GM19467 (cell line): Measurements from ENCODE around the gene CFAP299.

Source experiments
- ATAC-seq: cut with Tn5 transposase; IDR thresholded peaks from one replicate; pipeline ENCODE4 v1.9.1; 2021; ENCODE audit warnings: mild to moderate bottlenecking, moderate library complexity; ENCODE audit not compliant: unreplicated experiment

CFAP299 gene

DNA sequence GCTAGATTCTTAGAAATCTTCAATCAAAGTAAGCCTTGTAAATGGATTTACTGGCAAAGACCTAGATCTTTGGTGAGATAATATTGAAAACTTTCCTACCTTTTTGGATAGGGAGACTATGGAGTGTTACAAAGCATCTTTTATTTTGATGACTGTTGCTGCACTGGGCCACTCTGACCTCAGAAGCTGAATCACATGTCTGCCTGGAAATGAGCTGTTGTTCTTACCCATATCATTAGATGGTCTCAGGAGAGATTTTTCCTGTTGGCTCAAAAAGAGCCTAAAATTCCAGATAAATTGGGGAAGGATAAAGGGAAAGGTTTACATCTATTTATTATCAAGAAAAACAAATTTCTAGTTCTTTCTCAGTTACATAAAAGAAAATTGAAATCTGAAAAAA lies 567.5 kb downstream of the CFAP299 start:
- no peak for ATAC-seq

DNA sequence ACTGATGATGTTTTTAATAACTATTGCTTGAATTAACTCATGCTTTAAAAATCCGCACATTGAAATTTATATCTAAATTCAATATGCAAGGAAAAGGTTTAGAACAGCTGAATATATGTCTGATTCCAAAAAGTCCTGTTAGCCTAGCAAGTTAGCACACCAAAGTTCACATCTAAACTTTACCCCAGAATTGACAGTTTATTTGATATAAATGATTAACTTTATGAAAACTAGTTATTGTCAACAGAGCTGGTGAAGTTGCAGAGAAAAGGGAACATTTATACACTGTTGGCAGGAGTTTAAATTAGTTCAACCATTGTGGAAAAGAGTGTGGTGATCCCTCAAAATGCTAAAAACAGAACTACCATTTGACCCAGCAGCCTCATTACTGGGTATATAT lies 574.4 kb downstream of the CFAP299 start:
- ATAC-seq: no peak

DNA sequence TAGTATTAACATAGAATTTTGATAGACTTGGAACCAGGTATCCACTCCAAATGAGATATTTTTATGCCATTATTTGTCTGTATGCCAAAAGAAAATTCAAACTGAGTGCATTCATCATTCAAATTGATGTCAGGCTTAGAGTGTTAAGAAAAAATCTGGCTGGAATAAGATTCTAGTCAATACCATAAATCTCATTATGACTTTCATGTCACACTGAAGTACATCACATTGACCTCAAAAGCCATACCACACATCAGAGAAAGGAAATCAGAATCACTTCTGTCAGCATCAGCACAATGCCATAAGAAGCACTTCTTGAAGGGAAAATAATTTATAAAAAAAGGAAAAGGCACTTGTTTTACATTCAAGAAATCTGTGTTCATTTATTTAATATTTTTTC lies 575.9 kb downstream of the CFAP299 start:
- no peak for ATAC-seq

DNA sequence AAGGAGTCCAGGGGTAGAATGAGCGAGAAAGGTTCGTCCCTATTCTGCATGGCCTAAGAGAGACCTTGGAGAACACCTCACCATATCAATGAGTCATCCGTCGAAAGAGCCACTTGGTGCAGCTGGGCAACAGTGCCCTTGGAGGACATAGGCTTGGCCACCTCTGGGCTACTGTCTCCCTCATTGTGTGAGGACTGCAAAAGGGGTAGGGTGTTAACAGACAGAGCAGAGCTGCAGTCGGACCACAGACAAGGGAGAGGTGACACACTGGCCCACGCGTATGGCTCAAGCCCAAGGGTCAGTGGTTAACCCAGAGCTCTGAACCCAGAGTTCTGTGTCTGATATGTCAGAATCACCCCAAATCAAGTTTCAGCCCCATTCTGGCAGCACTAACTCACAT lies 576.8 kb downstream of the CFAP299 start:
- no peak for ATAC-seq

DNA sequence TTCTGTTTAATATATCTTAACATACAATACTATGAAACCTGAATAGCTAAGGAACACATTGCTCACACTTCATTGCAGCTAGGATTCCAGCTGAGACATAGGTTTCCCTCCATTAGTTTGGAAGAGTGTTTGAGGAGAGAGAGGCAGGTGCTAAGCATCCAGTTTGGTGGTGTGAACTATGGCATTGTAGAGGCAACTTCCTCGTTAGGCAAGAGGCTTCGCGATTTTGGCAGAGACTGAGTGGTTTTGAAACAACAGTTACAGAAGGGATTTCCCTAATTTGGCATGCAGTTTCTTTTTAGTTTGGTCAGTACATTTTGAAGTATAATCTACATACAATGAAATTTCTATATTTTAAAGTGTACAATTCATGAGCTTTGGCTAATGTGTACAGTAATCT lies 577.9 kb downstream of the CFAP299 start:
- ATAC-seq: no peak

GRCh38 chr4:80916770-80917169 lies 581.2 kb downstream of the CFAP299 start:
- ATAC-seq: no peak

DNA sequence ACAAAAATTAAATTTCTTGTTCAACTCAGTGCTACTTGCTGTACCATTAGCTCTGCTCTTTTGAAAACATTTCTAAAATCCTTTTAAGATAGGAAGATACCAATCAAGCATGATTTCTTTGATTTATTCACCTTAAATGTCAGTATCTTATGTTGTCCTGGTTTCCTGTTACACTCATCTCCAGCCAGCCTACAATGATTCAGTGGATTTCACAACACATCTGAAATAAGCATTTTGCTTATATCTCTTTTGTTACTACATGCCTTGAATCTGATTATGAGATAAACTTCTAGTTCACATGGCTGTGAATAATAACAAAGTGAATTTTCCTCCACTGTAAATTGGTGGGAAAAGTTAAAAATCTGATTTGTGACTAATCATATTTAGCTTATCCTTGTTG lies 582.5 kb downstream of the CFAP299 start:
- ATAC-seq: no peak

GRCh38 chr4:80921441-80921840 lies 585.9 kb downstream of the CFAP299 start:
- ATAC-seq: no peak

DNA sequence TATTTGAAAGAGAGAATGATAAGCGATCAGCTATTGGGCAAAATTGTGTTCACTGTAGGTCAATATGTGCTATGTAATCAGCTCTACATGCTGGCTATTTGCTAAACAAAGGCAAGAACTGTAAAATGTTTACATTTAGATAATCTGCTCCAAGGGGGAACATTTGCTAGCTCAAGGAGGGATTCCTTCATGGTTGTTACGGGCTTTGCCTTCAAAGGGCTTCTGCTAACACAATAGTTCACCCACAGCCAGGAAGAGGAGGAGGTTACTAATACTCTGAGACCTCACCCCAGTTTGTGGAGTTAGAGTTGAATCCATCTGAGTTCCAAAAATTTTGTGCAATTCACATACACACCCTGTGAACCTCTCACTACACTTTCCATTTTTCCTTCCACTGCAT lies 587.4 kb downstream of the CFAP299 start:
- no peak for ATAC-seq

GRCh38 chr4:80925293-80925692 lies 589.8 kb downstream of the CFAP299 start:
- no peak for ATAC-seq

DNA sequence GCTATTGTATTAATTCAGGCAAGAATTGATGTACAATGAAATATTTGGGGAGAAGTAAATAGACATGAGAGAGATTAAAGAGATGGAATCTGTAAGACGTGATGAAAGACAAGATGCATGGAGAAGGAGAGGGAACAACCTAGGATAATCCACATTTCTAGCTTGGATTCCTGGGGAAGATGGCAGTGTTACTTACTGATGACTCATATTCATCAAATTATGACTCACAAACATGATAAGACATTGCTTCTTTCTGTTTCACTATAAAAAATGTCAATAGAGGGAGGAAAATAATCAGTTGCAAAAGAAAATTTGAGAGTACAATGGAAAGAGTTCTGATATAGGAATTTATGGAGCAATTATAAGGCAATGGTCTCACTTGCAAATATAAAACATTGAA lies 590.9 kb downstream of the CFAP299 start:
- ATAC-seq: no peak

DNA sequence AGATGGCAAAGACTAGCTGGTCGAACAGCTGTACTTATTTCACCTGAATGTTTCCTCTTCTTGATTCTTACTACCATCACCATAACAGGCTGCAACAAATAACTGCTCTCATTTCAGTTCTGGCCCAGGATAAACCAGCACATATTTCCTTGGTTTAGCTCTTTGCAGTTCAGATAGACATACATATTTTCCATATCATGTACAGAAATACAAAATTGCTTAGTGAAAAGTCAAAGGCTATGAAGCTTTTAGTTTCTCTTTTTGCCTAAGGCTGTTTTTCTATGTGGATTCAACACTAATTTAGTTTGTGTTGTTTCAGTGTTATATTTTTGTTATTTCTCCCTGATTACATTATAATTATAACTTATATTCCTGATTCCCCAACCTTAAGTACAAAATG lies 591.4 kb downstream of the CFAP299 start:
- ATAC-seq: no peak

GRCh38 chr4:80927420-80927819 lies 591.9 kb downstream of the CFAP299 start:
- no peak for ATAC-seq

GRCh38 chr4:80931631-80932081 lies 596.1 kb downstream of the CFAP299 start:
- ATAC-seq: no peak

DNA sequence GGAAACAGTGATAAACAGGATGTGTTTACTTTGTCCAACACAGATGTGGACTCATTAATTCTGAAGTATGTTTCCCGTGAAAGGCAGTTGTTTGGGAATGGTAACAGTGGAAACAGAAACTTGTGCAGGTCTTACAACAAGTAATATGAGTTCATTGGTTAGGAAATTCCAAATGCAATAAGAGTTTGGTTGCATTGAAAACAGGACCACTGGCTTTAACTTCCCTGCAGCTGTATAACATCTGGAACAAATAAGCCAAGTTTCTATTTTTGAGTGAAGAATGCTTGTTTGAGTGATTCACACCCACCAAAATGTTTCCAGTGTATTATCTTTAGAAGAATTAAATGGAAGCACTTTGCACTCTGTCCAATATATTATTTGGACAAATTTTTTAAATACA lies 612.6 kb downstream of the CFAP299 start:
- no peak for ATAC-seq

GRCh38 chr4:80948995-80949394 lies 613.5 kb downstream of the CFAP299 start:
- ATAC-seq: no peak

DNA sequence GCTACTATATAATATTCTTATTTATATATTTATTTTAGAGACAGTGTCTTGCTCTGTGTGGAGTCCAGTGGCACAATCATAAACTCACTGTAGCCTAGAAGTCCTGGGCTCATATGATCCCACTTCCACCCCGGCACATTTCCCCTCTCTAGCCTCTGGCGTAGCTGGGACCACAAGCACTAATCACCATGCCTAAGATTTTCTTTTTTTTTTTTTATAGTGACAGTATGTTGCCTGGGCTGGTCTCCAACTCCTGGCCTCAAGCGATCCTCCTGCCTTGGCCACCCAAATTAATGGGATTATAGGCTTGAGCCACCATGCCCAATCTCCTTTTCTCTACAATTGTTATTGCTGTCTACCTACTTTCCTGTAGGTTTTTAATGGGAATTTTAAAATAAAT lies 620.9 kb downstream of the CFAP299 start:
- no peak for ATAC-seq

DNA sequence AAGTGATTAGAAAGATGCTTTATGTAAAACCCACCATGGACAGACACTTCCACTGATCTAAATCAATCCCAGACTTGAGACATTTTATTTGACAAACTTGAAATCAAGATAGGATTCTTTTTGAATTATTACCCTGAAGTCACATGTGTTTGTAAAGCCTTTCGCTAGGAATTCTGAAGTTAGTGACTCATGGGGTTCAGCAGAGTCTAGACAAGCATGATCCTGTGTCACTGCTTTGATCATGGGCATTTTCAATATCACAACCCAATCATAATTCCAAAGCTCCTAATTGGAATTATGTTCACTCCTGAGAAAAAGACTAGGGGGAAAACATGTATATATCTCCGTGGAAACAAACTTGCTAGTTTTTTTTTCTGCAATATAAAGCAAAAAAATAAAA lies 627.5 kb downstream of the CFAP299 start:
- ATAC-seq: no peak

DNA sequence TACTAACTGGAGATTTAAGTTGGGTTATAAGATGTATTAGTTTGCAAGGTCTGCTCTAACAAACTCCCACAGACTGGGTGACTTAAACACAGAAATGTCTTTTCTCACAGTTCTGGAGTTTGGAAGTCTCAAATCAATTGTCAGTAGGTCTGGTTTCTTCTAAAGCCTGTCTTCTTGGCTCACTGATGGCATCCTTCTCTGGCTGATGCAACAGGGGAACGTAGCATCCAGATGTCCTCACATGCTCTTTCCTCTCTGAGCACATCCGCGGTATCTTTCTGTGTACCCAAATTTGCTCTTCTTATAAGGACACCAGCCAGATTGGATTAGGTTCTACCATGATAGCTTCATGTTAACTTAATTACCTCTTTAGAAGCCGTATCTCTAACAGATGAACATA lies 631.8 kb downstream of the CFAP299 start:
- ATAC-seq: no peak

DNA sequence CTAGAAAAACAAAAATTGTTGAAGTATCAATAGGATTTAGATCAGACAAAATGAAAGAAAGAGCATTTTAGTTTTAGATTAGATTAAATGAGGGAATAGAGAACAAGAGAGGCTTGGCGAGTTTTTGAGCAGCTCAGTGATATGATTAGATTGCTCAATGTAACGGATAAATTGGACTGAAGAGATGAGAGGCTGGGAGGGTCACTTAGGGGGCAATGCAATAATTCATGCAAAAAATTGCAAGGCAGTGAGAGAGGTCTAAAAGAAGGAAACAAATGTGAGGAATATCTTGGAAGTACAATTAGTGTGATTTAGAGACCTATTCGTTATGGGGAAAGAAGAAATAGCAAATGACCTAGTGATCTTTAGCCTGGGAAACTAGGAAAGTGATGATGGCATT lies 644.7 kb downstream of the CFAP299 start:
- ATAC-seq: no peak

DNA sequence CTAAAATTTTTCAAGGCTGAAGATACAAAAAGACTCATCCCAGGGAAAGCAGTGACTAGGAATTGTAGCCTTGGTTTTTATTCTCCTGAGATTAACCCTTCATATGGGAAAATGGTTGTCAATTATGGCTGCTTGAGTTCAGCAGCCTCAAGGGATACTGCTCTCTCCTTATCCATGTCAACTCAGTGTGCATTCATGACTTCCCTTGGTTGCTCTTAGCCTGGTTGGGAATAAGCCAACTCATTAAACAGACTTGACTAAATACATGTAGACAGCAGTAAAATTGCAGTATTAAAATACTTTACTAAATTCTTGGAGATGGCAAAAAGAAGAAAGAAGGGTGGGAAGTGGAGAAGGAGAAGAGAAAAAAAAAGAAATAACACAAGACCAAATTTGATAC lies 650.5 kb downstream of the CFAP299 start:
- ATAC-seq: no peak

DNA sequence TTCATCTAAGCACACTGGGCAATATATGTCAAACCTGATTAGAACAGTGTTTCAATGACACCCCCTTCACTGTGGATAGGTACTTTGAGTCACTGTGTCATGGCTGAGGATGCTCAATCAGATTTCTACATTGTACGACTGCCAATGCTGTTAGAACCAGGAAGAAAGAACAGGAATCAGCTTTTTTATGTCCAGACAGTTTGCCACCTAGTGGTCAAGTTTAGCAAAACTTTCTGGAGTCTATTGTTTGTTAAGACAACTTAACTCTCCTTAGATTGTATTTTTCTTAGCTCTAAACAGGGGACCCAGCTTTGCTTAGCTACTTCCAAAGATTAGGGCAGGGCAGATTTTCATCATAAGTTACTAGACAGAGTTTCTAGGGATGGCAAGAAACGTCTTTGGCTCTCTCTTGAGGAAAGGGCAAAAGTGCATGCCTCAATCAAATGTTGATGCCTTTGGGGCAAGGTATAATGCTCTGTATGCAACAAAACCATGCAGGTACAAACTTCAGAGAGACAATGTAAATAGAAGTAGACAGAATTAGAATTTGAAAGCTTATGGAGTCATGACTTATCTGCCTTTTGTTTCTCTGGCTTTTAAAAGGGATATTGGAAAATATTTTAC lies 654.5 kb downstream of the CFAP299 start:
- no peak for ATAC-seq

DNA sequence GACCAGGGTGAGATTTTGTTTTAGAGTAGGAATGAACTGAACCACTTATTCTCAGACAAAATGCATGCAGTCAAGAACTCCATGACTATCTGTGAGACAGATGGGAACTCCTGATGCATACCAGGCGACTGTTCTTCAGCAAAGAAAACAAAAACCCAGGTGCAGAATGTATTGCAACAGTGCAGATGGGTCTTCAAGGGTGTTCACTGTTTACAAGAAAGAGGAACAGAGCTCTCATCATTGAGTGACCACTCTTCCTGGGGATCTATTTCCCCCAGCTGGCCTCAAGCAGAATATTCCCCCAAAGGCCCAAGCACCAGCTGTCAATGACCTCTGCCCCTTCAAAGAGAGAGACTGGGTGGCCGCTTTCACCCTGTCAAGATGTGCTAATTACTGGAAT lies 655.3 kb downstream of the CFAP299 start:
- ATAC-seq: peak; percentile 63
